ENCODE data around the gene NPEPPS.
A peak's percentile ranks its signal among the peaks of the same experiment; 100 is the strongest.
"Not testable (repeated sequence)": the region's sequence is repeated elsewhere in the genome, so short reads cannot be mapped to it uniquely, and the experiment has no call there.

The NPEPPS gene

GRCh38 chr17:47530557-47531232 lies at the start of gene NPEPPS:
TSS of gene NPEPPS (plus strand) at chr17:47531108. CDS start at chr17:47531301, 193 bp downstream.
- peak; percentile 79 for DNase-seq

- DNase-seq = not testable (repeated sequence)
Observed at GRCh38 chr17:47491841-47492212, 39.1 kb upstream of the NPEPPS start.

- DNase-seq = not testable (repeated sequence)
Observed at GRCh38 chr17:47499074-47499473, 31.8 kb upstream of the NPEPPS start.

- DNase-seq = not testable (repeated sequence)
Observed at GRCh38 chr17:47499494-47499893, 31.4 kb upstream of the NPEPPS start.

- DNase-seq = not testable (repeated sequence)
Observed at GRCh38 chr17:47500620-47501019, 30.3 kb upstream of the NPEPPS start.

- DNase-seq = not testable (repeated sequence)
Observed at GRCh38 chr17:47502122-47502731, 28.7 kb upstream of the NPEPPS start.

GRCh38 chr17:47502776-47503455 lies 28.0 kb upstream of the NPEPPS start:
- DNase-seq = not testable (repeated sequence)

GRCh38 chr17:47511701-47512146 lies 19.2 kb upstream of the NPEPPS start:
- not testable (repeated sequence) for DNase-seq

GRCh38 chr17:47513301-47513700 lies 17.6 kb upstream of the NPEPPS start:
- not testable (repeated sequence) for DNase-seq

GRCh38 chr17:47518880-47519279 lies 12.0 kb upstream of the NPEPPS start:
- DNase-seq = not testable (repeated sequence)

GRCh38 chr17:47519365-47519764 lies 11.5 kb upstream of the NPEPPS start:
- not testable (repeated sequence) for DNase-seq

- not testable (repeated sequence) for DNase-seq
Observed at GRCh38 chr17:47520279-47520678, 10.6 kb upstream of the NPEPPS start.

- DNase-seq = not testable (repeated sequence)
Observed at GRCh38 chr17:47521434-47521833, 9.5 kb upstream of the NPEPPS start.

GRCh38 chr17:47522341-47522740 lies 8.6 kb upstream of the NPEPPS start:
- DNase-seq = not testable (repeated sequence)

- DNase-seq = peak; percentile 3
Observed at GRCh38 chr17:47531233-47531820, 419 bp downstream of the NPEPPS start.

GRCh38 chr17:47539085-47539484 lies 8.2 kb downstream of the NPEPPS start:
- DNase-seq = not testable (repeated sequence)

GRCh38 chr17:47541676-47542075 lies 10.8 kb downstream of the NPEPPS start:
- DNase-seq = not testable (repeated sequence)

- not testable (repeated sequence) for DNase-seq
Observed at GRCh38 chr17:47544327-47544726, 13.4 kb downstream of the NPEPPS start.

- not testable (repeated sequence) for DNase-seq
Observed at GRCh38 chr17:47554733-47555132, 23.8 kb downstream of the NPEPPS start.

- DNase-seq = not testable (repeated sequence)
Observed at GRCh38 chr17:47556108-47556507, 25.2 kb downstream of the NPEPPS start.

- DNase-seq = not testable (repeated sequence)
Observed at GRCh38 chr17:47560517-47561043, 29.7 kb downstream of the NPEPPS start.

- DNase-seq = not testable (repeated sequence)
Observed at GRCh38 chr17:47561698-47562405, 30.9 kb downstream of the NPEPPS start.

Data from stimulated activated CD4-positive, alpha-beta T cell treated with anti-CD3 and anti-CD28 coated beads, Interleukin-12 subunit alpha, Interleukin-12 subunit beta, amount 100 ng/mL, for 4 hours (primary cell).